Measurements from ENCODE around the gene CDKAL1.

CDKAL1 gene

DNA sequence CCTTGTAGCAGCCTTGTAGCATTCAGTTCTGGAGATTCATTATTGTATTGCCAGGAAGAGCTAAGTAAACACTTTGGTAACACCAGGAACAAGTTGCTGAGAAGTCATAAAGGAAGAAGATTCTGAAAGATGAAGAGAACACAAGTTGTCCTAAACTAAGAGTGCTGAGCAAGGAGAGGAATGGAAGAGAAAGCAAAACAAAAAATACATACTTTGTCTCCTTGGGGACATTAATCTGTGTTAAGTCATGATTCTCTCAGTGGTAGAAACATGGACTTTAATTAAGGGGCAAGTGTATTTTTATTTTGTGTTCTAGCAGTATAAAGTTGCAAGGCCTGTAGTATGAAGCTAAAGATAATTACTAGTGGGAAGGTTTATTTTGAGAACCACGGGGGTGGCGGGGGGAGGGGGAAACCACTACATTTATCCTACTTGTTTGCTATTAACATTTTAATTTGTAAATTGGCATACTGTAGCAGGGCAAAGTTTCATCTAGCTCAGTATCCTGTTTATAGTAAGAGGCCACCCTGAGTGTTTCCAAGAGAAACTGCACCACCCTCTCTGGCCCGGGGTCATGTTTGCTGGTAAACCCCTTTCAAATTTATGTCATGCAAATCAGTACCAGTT is 463.0 kb downstream of the CDKAL1 start:
- DNase-seq, result no peak

DNA sequence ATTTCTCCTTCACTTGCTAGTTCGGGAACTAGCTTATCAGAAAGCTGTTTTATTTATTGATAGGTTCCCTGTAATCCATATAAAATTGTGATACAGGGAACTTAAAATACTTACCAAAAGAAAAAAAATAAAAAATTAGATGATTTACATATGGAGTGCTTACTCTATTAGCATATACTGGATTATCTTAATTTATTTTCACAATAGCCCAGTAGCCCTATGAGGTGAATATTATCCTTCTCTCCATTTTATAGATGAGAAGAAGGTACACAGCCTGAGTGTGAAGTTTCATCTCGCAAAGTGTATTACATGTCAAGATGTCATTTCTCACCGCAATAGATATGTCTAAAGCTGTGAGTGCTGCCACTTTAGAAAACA is 463.5 kb downstream of the CDKAL1 start:
- DNase-seq, result no peak

DNA sequence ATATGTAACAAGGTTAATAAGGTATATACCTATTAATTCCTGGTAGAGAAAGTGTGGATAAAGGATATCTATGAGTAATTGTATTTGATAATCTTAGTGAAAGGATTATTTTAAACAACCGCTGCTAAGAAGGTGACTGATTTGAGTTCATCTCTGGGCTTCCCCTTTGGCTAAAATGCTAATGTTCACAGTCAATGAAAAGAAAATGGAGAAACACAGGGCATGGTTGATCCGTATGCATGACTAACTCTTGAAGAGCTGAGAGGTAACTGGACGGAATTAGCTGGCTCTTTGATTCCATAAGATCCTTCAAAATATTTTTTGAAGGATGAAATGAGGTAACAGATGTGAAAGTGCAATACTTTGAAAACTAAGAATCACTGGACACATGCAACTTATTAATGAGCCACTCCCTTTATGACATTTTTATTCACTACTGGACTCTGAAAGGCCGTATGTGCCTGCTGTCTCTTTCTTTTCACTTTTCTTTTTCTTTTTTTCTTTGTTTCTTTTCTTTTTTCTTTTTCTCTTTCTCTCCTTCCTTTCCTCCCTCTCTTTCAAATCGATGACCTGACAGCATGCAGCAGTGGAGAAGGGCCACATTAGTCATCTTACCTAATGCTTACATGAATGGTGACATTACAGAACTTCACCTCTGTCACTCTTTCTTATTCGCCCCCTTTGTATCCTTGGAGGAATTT is 464.6 kb downstream of the CDKAL1 start:
- no peak for DNase-seq

DNA sequence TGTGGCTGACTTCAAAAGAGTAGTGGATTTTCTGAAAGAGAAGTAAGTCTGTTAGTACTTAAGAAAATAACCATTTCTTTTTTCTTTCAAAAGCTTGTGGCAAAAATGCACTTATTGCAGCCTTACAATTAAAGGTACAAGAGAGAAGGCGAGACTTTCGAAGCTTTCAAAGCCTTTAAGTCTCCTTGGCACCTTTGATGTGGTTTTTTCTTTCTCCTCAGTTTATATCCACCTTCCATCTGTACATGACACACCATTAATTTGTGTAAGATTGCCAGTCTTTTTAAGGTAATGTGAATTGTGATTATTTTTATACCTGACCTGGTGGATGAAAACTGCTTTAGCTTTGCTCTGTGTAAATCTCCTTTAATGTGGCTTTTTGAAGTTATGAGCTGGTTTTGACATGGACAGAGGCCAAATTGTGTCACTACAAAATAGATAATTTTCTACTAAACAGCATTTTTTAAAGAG is 466.1 kb downstream of the CDKAL1 start:
- DNase-seq, result no peak

DNA sequence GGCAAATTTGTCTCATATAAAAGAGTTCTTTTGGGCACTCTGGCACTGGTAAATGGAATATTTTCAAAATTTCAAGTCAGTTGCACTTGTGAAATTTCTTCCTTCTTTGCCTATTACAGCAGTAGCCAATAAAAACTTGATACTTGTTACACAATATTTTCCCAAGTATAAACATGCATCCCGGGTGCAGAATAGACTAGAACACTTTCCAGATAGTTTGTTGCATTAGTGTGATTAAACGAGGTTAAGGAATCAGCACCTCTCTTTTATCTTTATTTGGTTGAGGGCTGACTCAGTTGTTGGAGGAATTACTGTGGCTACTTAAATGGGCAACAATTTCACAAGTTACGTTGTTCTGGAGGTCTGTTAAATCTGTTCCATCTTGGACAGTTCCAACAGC is 467.5 kb downstream of the CDKAL1 start:
- no peak for DNase-seq

DNA sequence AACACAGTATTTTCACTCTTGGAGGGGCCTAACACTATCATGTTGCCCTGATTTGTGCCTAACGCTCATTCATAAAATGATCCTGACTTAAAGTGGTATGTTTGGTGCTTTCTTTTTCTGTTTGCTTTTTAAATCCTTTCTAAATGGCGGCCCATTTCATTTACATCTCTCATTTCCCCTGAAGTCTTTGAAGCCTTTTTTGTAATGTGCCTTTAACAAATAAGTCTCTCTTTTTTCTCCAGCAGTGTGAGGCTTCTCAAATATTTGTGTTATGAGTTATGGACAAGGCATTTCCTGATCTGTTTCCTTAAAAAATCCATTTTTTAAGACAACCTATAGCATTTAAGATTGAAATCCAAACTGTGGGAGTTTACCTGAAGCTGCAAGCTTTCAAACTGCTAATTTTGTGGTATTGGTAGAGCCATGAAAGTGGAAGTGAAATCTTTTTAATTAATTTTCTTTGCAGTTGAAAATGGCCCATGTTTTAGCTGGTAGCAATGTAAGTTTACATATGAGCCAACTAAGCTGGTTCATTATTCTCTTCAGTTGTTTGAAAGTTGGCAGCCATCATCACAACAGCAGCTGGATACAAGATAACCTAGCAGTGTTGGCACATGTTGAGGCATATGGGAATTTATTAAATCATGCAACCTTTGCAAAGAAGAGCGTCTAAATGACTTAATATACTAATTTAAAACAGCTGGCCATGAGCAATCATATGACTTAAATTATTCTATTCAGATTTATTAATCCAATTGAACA is 469.7 kb downstream of the CDKAL1 start:
- DNase-seq, result no peak

DNA sequence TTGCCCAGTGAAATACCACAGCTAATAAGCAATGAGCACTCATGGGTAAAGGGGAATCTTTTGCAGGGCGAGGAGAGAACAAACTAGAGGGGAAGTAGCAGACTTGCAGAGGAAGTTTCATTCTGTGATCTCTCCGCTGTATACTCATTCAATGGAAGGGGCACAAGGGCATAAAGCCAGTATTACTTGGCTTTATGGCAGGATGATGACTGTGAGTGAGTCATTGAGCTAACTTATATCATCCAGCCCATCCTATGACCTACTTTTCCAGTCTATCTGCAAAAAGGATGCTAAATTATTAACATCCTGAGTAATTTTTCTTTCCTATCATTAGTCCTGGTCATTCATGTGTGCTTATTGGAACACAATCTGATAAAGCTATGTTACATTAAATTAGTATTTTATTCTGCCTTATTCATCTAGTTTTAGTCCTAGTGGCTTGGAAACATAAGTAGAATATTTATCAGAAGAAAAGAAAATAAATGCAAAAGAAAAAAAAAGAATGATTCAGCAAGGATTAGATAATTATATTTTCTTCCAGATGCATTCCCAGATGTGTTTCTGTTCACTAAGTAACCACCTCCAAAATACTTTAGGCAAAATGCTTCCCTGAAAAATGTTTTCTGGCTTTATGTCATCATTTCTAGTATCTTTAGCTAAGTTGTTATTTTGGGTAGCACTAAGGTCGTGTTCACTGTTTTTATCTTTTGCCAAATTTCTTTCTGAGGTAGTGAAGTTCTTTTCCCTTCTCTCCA is 471.7 kb downstream of the CDKAL1 start:
- DNase-seq, result no peak

DNA sequence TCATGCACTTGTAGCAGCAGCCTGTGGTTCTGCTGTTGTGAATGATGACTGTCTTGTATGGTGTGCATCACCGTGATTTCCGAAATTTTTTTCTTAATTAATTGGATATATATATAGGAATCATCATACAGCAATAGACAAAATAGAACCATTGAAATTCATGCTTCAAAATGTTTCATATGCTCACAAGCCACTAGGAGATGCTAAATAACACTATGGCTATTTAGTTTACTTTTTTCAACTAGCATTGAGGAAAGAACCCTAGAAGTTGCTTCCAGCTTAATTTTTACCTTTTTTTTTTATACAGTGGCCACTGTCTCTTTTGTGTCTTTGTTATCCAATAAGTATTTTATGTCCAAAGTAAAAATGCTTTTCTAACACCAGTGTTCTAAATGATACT is 485.4 kb downstream of the CDKAL1 start:
- no peak for DNase-seq

DNA sequence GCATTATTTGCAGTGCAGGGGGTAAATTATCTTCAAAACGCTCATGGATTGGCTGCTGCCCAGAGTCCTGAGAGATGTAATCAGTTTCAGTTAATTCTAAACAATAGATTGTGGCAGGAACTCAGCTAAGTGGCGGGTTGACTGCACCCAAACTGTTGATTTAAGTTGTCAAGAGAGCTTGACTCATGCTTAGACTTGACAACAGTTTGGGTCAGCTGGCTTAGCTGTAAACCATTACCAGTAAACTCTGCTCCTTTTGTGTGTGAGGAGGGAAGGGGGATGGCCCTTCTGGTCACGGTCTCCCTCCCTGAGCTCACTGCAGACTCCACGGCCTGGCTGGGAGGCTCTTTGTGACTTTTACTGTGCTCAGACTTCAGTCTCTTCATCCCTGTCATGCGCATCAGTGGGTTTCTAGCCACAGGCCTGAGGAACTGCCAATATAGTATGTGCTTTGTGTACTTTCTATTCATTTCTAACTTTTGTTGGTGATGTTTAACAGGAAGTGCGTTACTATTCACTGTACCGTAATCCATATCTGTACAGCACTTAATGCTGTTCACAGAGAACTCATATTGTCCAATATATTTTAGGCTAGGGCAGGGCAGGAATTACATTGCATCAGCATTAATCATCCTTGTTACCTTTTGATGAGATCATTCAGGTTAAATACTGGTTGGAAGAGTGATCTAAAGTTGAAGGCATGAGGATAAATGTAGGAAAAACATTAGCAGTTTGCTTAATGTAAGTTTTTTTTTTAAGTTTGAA is 488.3 kb downstream of the CDKAL1 start:
- no peak for DNase-seq

DNA sequence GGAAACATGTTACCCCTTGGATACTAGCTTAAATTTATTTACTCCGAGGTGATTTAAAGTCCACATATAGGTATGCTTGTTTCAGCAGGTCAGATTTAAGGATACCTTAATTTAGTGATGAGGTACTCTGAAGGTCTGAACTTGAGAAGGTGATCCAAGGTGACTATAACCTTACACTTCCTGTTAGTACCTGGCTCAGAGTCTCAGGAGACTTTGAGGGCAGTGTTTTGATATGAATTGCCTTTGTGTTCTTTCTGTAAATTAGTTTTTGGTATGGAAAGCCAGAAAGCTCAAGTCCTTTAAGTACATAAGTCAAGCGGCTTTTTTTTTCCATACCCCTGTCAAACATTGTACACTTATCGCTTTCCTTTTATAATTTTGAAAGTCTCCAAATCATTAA is 489.0 kb downstream of the CDKAL1 start:
- DNase-seq, result no peak

DNA sequence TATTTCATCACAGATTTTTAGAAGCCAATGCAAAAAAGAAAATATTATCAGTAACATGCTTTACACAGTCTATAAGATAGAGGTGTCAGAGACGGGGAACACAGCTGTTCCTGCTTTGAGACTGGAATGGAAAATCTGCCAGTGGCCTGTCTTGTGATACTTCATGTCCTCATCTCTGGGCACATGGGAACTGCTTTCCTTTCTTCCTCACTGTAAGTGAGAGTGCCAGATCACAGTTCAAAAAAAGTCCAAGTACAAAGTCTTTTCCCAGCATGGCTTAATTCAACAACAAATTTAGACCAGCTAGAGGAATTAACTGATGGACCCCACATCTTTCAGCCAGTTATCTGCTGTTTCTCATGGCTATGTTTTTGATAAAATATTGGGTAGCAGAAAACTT is 490.4 kb downstream of the CDKAL1 start:
- no peak for DNase-seq

DNA sequence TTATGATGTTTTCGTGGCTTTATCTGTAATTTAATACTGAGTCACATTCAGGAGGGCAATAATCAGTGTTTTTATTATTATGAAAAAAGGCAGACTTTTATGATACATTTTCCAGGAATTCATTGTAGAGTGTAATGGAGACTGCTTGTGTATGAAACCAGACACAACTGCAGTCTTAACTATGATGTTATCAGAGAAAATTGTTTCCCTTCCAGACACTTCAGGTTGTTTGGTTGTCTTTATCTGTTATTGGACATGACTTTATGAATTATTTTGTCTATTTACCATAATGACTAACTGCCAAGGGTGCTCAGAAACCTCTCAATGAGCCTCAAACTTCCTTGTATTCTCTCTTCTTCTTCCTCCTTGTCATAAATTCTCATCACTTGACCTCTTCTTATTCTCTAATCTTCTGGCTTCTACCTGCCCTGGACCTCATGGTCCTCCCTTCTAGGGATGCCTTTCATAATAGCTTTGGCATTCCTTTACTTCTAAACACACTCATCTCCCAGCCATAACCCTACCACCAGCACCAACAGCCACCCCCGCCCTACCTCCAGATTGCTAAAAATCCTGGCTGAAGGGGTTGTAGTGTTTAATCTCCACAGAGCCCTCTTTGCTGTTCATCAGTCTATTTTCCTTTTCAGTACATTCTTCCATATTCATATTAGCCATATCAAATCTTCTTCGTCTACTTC is 492.5 kb downstream of the CDKAL1 start:
- DNase-seq, result no peak

DNA sequence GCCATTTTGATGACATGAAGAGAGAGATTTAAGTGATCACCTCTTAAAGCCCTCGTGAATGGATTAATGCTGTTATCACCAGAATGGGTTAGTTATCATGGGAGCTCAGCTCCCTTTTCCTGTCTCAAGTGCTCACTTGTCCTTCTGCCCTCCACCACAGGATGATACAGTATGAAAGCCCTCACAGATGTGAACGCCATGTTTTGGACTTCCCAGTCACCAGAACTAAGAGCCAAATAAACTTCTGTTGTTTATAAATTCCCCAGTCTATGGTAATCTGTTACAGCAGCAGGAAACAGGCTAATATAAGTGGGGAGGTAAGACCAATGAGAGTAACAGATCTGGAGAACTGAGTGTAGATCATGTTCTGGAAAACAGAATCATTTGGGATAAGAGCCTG is 493.2 kb downstream of the CDKAL1 start:
- DNase-seq, result no peak

DNA sequence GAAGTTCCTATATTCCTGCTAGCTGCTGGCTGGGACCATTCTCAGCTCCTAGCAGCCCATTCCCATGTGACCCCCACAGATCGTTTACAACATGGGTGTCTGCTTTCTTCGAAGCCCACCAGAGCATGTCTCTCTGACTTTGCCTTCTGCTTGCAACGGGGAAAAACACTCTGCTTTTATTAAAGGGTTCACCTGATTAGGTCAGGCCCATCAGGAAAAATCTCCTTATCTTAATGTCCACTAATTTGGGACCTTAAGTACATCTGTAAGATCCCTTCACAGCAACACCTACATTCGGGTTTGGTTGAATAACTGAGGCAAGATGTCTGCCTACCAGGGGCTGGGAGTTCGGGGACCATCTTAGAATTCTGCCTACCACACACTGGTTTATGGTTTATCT is 496.9 kb downstream of the CDKAL1 start:
- DNase-seq, result no peak

DNA sequence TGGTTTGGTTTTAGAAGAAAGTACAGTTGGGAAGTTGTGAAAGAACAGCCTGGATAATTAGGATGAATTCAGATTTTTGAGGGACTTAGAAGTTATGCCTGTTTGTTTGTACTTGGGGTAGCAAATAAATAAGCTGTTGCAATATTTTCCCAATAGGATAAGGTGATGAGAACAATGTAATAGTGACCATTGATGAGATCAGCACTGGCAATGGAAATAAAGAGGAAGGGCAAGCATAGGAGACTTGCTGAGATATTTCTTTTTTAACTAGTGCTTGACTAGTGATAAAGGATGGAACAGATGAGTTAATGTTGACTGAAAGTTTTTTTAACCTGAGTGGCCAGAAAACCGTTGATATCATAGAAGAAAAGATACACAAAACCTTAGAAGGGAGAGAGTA is 498.8 kb downstream of the CDKAL1 start:
- DNase-seq, result no peak

DNA sequence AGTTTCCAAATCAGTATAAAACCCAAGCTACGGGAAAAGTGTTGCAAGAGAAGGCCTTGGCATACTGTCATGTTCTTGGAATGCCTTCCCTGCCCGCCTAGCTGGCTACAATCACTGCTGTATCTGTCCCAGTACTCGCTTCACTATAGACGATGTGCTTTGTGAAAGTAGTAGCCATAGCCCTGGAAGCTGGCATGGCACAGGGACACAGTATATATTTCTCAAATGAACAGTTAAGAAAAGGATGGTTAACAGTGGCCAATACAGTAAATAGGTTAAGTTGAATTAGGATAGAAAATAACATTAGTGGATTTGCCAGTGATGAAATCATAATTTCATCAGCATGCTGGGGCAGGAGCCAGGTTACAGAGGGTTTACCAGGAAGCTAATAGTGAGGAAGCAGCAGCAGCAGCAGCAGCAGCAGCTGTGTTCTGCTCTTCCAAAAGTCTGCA is 499.3 kb downstream of the CDKAL1 start:
- DNase-seq, result no peak

DNA sequence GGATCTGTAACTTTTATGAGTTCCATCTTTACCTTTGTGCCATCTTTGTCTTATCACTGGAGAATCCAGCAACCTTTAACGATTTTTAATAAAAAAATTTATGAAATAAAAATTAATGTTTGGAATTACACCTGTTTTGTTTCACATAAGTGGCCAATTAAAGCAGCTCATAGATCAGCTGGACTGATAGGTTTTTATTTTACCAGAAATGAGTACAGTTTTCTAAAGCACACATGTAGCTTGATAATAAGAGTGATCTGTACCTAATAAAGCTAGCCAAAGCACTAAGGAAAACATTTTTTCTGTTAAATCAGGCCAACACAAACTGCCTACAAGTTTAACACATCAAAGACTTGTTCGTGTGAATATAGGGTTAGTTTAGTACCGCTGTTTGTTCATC is 500.1 kb downstream of the CDKAL1 start:
- DNase-seq, result no peak

DNA sequence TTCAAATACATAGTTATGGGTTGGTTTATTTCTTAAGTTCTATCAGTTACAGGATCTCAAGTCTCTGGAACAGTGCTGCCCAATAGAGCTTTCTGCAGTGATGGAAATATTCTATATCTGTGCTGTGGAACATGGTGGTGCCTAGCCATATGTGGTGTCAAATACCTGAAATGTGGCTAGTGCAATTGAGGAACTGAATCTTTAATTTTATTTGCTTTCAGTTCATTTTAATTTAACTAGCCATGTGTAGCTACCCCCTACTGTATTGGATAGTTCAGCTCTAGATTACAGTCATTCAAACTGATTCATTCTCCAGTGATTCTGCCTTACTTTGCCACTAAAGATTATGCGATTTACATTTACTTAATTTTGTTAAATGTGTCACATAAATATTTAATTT is 503.2 kb downstream of the CDKAL1 start:
- DNase-seq, result no peak

DNA sequence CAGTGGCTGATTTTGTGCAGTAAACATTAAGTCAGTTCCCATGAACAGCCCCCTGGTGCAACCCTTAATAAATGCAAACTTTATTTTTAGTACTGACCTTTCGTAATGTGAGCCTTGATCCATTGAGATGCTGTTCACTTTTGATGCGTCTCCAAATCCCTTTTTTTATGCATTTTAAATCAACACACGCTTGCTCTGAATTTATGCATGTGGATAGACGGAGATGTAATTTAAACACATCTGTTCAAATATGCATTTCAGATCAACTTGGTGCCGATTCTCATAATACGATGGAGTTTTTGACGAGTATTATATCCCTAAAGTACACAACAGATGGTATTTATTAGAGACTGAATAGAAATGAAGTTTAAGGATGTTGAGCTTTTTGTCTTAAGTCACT is 505.7 kb downstream of the CDKAL1 start:
- no peak for DNase-seq

DNA sequence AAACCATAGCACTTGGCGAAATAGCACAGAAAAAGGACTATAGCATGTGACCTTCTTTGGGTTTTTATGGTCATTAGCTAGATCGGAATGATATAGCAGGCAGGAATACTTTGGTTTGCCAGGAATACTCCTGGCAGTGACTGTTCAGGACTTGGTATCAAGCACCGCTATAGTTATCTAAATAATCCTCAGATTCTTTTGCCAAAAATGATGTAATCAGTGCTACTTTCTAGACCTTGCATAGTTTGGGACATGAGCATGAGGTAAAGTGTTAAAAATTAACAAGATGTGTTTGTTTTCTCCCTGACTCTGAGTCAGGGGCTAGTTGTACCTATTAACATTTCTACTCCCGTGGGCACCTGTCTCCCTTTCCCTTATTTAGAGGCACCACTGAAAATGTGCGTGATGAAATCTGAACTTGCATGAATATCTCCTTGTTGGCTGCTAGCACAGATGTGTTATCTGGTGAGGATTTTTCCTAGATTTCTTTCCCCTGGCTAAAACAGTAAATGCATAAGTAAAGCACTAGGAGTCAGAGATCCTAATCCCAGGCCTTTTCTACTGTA is 511.0 kb downstream of the CDKAL1 start:
- no peak for DNase-seq

DNA sequence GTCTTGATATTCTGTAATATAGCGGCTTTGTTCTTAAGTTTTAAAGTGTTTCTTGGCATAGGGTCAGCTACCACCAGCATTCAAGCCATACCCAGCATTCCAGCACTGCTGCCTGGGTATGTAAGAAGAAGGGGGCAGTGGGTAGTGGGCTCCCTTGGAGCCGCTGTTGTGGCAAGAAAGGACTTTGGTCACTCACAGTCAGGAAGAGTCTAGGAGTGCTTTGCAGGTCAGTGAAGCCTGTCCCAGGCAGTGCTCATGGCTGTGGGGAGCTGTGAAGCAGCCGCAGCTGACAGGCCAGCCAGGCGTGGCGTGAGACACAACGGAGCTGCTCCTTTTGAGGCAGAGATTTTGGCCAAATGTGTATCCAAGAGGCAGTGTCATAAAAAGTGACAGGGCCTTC is 512.0 kb downstream of the CDKAL1 start:
- DNase-seq, result no peak

DNA sequence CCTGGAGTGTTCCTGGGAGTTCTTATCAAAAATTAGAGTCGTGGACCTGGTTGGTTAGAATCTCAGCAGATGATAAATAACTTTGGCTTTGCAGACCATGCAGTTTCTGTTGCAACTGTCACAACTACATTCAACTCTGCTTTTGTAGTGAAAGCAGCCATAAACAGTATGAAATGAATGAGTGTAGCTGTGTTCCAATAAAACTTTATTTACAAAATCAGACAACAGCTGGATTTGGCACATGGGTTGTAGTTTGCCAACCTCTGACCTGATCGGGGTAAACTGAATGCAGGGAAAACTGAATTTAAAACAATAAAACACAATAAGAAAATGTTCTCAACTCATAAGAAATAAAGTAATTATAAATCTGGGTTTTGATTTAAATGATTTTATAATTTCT is 513.8 kb downstream of the CDKAL1 start:
- DNase-seq, result no peak
